Measurements from ENCODE around the gene ALG3.

Gene ALG3

DNA sequence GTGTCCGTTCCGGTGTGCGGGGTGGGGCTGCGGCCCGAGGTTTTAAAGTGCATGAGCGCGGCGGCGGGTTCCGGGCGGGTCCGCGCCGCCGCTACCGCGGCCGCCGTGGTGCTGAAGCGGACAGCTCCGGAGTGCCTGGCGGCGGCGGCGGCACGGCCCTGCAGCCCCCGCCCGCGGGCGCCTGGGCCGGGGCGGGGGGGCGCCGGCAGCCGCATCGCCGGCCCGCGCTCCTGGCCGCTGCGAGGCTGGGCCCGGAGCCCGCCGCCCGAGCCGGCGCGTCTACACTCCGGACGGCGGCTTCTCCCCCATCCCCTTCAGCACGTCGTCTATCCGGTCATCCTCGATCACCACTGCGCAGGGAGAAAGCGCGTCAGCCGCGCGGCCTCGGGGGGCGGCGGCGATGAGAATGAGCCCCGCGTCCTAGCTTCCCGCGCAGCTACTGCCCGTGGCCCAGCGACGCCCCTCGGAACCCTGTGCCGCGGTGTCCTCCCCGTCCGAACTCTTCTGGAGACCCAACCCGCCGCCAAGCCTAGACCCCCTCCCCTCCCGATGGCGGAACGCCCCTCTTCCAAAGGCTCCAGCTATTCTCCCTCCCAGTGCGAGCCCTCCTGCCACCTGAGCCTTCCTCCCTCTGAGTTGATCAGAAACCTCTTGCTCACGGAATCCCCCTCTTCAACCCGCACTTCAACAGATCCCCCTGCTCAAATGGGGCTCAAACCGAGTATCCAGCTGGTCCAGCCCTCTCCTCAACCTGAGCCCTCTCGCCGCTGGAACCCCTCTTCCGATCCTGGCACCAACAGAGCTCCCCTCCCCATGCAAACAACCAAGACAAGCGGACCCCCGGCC, 11.3 kb upstream of the ALG3 start:
- DNase-seq = peak; percentile 12

DNA sequence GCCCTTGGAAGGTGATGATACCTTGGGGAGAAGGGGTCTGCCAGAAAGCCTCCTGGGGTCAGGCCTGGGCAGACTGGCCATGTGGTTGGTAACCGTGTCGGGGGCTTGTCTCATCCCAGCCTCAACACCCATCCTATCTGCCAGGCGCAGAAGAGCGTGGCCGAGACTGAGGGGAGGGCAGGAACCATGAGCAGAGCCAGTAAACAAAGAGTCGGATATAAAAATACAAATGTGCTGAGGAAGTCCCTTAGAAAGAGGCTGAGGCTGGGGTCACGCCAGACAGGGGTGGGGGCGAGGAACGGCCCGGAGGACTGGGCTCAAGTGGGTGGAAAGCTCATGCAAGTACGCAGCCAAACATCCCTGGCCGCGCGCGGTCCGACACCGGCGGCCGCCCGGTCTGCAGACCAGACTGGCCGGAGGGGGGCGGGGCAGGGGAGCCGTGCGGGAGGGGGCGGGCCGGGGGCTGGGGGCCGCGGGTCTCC, 10.7 kb upstream of the ALG3 start:
- DNase-seq = no peak

DNA sequence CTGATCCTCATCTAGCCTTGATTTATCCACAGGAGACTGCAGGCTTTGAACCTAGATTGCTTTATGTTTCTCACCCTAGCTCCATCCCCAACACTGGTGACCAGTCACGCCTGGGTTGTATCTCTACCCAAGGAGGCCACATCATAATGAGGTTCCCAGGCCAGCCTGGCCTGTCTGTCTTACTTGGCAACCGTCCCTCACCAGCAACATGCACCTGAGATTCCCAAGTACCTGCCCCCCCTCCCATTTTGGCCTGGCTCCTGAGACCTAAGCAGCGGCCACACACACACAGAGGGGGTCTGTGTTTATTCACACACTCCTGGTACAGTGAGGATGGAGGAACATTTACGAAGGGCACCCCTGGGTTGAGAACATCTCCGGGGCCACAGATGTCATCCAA, 10.2 kb upstream of the ALG3 start:
- no peak for DNase-seq

DNA sequence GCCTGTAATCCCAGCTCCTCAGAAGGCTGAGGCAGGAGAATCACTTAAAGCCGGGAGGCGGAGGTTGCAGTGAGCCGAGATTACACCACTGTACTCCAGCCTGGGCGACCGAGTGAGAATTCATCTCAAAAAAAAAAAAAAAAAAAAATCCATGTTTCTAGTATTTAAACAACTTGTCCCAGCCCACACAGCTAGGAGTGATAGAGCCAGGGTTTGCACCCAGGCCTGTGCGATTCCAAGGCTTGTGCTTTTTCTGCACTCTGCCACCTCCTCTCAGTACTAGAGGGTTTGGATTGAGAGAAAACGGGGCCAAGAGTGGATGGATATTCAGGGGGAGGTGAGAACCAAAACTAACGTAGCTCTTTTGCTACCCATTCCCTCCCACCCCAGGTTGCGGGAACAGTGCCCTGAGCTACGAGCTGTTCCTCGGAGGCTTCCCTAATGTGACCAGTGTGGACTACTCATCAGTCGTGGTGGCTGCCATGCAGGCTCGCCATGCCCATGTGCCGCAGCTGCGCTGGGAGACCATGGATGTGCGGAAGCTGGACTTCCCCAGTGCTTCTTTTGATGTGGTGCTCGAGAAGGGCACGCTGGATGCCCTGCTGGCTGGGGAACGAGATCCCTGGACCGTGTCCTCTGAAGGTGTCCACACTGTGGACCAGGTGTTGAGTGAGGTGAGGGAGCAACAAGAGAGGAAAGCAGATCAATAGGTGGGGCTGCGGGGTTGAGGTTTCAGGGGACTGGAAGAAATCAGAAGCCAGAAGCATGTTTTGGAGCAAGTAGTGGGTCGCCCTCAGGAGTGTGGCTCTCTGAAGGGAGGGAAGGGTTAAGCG, 8.5 kb upstream of the ALG3 start:
- DNase-seq = no peak

DNA sequence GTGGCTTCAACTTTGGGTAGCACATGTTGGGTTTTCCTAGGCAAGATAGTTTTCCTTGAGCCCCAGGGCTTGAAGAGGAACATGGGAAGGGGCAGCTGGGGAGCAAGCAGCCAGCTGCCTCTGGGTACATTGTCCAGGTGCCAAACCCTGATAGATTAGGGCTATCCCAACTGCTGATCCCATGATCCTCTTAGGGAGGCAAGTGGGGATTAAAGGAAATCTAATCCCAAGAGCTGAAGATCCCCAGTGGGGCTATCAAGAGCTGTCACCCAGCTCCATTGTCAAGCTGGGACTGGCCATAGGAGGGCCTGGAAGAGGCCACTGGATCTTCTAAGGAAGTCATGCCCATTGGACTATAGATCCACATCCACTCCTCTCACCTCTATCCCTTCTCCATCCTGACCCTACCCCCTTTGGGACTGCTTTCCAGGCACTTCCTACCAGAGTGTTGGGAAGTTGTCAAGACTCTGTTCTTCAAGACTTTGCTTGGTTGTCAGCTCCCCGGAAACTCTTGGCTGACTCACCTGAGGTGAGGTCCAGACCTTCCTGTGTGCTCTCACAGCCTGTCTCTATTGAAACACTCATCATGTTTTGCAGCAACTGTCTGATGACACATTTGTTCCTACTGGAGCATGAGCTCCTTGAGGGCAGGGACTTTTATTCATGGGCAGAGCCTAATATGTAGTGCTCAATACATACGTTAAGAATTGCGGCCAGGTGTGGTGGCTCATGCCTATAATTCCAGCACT, 6.7 kb upstream of the ALG3 start:
- DNase-seq = no peak

DNA sequence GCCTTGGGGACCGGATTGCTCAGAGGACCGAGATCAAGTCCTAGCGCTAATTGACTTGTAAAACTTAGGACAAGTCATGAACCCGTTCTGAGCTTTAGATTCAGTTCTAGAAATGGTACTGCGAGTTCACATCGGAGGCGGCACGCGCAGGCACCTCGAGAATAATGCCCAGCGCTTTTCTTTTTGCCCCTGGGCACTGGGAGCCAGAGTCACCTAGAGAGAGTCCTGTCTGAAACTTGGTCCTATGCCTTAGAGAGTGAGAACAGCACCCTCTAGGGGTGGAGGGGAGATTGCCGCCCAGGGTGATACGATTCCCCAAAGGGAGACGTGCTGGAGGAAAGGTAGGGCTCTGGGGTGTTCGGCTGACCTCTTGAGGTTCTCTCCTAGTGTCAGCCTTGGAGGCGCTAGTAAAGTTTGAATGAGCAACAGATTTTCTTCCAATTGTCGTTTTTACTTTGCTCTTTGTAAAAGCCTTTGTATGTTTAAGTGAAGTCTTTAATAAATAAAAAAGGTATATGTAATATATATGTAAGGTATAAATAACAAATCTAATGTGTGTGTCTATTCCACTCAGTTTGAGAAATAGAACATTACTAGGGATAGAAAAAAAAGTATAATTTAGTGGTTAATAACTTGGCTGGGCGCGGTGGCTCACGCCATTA, 1.5 kb upstream of the ALG3 start:
- peak; percentile 88 for DNase-seq

DNA sequence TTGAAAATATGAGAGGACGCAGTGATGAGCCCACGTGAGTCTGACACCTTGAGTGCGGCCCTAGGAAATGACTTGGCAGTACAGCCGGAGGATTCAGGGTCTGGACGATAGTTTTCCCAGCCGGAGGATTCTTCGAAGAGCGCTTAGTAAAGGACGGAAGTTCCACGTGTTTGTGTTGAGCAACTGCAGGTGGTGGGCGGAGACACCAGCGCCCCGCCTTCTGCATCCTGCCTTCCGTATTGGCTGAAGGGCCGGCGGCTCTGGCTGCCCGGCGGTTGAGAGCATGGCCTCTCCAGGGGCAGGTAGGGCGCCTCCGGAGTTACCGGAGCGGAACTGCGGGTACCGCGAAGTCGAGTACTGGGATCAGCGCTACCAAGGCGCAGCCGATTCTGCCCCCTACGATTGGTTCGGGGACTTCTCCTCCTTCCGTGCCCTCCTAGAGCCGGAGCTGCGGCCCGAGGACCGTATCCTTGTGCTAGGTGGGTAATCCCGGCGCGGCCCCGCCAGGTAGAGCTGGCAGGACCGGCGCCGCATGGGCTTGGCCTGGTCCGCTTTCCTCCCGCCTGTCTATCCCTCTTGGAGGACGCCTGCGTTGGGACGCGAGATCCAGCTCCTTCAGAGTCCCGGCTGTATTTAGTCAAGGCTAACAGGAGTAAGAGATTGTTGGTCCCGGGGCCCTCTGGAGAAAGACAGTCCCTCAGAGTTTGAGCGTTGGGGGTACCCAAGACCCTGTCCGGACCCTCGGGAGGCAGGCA, 827 bp upstream of the ALG3 start, which contains the start of gene EEF1AKMT4:
TSS of gene EEF1AKMT4 (plus strand) at position 261 of the 755 bp plus-strand sequence. CDS start at position 284, 23 bp downstream.
- DNase-seq = peak; percentile 96

DNA sequence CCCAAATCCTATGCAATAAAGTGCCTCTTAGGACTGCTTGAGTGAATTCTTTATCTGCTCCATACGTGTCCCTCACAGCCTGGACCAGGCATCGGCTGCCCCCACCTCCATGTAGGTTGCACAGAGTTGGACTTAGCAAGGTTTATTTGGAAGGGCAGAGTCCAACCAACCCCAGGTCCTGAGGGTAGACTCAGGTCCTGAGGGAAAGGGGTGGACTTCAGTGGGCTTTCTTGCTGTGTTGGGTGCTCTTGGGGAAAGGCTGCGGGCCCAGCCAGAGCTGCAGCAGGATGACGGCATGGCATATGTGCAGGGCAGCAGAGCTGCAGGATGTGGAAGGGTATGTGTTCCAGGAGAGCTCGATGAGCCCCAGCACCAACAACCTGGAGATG, 6.5 kb downstream of the ALG3 start:
- DNase-seq = no peak

DNA sequence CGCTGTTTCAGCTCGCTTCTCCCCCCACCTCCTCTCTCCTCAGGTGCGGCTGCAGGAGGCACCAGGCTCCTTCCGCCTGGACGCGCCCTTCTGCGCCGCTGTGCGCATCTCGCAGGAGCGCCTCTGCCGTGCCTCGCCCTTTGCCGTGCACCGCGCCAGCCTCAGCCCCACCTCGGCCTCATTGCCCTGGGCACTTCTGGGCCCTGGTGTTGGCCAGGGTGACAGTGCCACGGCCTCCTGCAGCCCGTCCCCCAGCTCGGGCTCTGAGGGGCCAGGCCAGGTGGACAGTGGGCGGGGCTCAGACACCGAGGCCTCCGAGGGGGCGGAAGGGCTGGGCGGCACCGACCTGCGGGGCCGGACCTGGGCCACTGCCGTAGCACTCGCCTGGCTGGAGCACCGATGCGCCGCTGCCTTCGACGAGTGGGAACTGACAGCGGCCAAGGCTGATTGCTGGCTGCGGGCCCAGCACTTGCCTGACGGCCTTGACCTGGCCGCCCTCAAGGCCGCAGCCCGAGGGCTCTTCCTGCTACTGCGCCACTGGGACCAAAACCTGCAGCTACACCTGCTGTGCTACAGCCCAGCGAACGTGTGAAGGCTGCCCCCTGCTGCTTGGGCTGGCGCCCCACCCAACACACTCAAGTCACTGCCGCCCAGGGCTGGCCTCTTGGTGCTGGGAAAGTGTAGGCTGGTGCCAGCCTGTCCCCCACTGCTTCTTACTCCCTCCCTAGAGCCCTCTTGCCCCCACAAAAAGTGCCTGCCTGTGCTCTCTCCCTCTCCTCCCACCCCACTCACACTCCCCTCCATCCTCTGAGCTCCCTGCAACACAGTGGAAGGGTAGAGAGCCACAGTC, 7.1 kb downstream of the ALG3 start:
- peak; percentile 14 for DNase-seq

DNA sequence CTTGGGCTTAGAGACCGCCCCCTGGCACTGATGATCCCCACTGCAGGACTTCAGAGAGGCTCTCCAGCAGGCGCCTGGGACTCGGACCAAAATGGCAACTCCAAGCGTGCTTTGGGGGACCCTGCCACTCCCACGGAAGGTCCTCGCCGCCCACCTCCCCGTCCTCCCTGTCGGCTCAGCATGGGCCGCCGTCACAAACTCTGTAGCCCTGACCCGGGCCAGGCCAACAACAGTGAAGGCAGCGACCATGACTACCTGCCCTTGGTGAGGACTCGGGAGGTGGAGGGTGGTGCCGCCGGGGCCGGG, 7.7 kb downstream of the ALG3 start:
- DNase-seq = no peak

DNA sequence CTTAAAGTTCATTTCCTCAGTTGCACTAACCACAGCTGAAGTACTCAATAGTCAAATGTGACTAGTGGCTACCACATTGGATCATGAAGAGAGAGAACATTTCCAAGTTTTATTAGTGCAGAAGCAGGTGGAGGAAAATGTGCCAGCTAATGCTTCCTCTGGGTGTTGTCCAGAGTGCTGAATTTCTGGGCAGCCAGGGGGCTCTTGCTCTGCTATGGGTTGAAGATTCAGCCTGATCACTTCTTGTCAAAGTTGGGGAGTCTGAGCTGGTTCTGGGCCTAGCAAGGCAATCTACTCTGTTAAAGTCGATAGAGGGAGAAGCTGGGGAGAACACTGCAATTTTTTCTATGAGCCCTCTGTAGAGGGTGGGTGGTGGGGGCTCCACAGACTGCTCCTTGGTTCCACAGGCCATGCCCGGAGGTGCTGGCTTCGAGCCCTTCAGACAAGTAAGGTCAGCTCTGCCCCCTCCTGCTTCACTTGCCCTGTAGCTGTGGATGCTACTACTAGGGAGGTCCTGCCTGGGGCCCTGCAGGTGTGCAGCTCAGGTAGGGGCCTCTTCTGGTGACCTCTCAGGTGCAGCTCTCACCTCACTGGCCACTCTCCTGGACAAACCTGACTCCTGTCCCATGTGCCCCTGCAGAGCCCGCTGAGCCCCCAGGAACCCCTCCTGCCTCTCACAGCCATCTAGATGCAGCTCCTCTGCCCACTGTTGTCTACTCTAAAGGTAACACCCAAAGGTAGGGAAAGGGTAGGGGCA, 8.2 kb downstream of the ALG3 start:
- no peak for DNase-seq

DNA sequence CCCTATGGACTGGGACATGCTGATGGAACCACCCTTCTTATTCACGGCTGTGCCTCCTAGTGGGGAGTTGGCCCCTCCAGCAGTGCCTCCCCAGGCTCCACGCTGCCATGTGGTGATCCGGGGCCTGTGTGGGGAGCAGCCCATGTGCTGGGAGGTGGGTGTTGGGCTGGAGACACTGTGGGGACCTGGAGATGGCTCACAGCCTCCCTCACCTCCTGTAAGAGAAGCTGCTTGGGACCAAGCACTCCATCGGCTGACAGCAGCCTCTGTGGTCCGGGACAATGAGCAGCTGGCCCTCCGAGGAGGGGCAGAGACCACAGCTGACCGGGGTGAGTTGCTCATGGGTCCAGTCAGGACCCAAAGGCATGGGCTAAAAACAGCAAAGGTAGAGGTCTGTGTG, 9.1 kb downstream of the ALG3 start:
- DNase-seq = no peak

DNA sequence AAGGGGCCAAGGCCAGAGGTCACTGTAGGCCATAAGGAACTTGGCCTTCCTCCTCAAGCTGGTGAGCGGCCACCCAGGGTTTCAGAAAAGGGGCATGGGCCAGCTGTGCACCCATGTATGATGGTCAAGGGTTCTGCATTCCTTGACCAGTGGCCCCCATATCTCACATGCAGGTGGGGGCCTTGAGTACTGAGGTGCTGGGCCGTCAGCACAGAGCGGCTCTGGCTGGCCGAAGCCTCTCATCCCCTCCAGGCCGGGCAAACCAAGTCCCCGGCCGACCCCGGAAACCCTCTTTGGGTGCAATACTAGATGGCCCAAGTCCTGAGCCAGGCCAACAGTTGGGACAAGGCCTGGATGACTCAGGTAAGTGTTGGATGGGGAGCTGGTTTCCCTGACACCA, 9.5 kb downstream of the ALG3 start:
- DNase-seq = no peak

DNA sequence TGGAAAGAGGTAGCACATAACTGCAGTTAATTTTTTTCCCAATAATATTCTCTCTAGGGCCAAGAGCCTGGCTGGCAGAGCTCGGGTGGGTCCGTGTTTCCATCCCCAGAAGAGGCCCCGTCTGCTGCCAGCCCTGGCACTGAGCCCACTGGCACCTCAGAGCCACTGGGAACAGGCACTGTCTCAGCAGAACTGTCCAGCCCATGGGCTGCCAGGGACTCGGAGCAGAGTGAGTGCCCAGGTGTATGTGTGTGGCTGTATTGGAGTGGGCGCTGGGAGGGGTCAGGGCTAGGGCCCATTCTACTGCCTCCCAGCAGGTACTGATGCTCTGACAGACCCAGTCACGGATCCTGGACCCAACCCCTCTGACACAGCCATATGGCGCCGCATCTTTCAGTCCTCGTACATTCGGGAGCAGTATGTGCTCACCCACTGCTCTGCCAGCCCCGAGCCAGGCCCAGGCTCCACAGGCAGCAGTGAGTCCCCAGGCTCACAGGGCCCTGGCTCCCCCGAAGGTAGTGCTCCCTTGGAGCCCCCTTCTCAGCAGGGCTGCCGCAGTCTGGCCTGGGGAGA, 10.4 kb downstream of the ALG3 start:
- no peak for DNase-seq

DNA sequence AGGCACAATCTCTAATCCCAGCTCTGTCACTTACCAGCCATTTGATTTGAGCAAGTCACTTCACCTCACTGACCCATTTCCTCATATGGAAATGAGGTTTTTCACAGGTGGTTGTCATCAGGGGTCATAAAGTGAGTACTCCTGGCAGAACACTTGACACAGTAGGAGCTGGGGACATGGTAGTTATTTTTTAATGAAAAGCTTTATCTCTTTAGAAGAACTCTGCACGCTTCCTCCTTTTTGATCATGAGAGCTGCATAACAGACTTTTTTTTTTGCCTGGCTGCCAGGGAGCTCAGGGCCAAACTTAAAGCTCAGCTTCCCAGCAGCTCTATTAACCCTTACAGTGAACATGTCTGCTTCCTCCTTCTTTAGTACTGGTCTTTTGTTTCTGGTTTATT, 11.0 kb downstream of the ALG3 start:
- no peak for DNase-seq

DNA sequence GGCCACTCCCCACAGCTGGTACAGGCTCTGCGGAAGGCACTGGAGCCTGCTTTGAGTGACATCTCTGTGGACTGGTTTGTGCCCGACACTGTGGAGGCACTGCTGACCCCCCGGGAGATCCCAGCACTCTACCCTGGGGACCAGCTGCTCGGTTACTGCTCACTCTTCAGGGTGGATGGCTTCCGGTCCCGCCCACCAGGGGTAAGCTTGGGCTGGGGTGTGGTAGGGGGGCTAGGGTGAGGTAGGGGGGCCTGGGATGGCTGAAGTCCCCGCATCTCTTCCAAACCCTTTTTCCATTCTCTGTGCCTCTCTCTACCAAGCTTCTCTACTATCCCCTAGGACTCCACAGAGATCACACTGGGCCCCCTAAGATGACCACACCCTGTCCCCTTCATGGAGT, 11.6 kb downstream of the ALG3 start:
- DNase-seq = no peak

DNA sequence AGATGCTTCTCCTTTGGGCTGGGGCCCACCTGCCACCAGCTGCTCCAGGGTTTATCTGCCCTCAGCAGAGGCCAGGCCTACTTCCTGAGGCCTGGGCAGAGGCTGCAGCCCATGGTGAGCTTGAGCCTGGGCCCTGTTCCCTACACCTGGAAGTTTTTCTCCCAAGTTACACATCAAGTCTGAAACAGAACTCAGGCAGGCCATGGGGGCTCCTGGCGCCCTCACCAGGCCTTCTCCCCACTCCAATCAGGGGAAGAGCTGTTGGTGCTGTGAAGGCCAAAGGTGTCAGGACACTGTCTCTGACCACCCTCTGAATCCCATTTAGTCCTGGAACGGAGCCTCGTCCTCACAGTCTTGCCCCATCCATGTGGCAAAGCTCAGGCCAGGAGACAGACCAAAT, 12.1 kb downstream of the ALG3 start:
- DNase-seq = no peak

DNA sequence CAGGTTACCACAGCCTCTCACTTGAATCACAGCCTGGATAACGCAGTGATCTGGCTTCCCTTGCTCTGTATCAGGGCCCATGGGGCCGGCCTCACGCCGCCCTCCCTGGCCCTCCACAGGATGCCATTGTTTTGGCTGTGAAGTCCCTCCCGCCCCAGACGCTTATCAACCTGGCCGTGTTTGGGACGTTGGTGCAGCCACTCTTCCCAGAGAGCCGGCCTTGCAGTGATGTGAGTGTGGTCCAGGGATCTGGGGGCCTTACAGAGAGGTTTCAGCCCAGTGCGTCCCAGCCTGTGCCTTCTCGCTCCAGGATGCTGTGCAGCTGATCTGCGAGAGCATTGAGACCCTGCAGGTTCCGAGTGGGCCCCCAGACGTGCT, 12.7 kb downstream of the ALG3 start:
- no peak for DNase-seq

DNA sequence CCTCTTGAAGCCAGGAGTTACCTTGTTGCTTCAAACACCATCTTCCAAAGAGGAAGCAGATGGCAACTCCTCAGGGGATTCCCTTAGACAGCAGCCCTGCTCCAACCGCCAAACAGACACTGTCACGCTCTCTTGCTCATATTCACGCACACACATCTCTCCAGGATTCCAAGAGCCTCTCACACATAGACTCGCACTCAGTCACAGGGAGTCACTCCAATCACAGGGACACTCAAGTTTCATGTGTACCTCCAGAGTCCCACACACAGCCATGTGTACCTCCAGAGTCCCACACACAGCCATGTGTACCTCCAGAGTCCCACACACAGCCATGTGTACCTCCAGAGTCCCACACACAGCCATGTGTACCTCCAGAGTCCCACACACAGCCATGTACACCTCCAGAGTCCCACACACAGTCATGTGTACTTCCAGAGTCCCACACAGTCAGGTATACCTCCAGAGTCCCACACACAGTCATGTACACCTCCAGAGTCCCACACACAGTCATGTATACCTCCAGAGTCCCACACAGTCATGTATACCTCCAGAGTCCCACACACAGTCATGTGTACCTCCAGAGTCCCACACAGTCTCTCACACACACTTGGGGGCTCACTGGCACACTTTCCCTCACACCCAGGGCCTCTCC, 13.3 kb downstream of the ALG3 start:
- no peak for DNase-seq

Data from kidney glomerular epithelial cell (primary cell).